IMR-90 (cell line): ENCODE data around the gene ADARB2. TPM values are rescaled to one million over a fixed set of nuclear protein-coding genes. Genes with fewer than 3 reads are reported as not detected.

Source experiments
- ATAC-seq: fragments of 200-7000 bp; cut with Tn5 transposase; 2 replicates; pipeline ENCODE4 v1.9.1; 2020; ENCODE audit warnings: low read depth, mild to moderate bottlenecking, moderate library complexity
- BruUV-seq: library from RNA; stranded (reverse); fragments of 400-500 nt; replicated peaks from 2 replicates; lab custom pipeline; 2021; lab: Mats Ljungman, UMichigan
- CTCF ChIA-PET: fragments of 300-600 bp; formaldehyde crosslinking; extraction: SDS; loops from one replicate; lab custom pipeline; 2021; ENCODE audit warnings: antibody characterized with exemption; lab: Yijun Ruan, JAX
- POLR2A ChIA-PET: fragments of 300-600 bp; sonication (Branson Sonifier 250); formaldehyde crosslinking; loops from one replicate; lab custom pipeline; 2022; ENCODE audit warnings: antibody characterized with exemption; ENCODE audit not compliant: unreplicated experiment; lab: Charles Lee
- DNase-seq: peaks from one replicate; pipeline ENCODE4 v3.0.0; 2013
- H2AFZ ChIP-seq: replicated peaks from 2 replicates; pipeline ENCODE3; 2013; ENCODE audit warnings: low read length, mild to moderate bottlenecking; ENCODE audit not compliant: poor library complexity
- H2AK5ac ChIP-seq: 2 replicates; pipeline ENCODE4 v1.6.1; 2013; ENCODE audit warnings: low read depth, low read length, inconsistent platforms
- H2AK9ac ChIP-seq: replicated peaks from 2 replicates; pipeline ENCODE3; 2013; ENCODE audit warnings: mild to moderate bottlenecking, low read depth, low read length, moderate library complexity; ENCODE audit not compliant: poor library complexity
- H2BK120ac ChIP-seq: 2 replicates; pipeline ENCODE4 v1.6.1; 2013; ENCODE audit warnings: low read depth, low read length, inconsistent platforms
- H2BK15ac ChIP-seq: 3 replicates; pipeline ENCODE4 v1.6.1; 2013; ENCODE audit warnings: low read depth, low read length, inconsistent platforms
- H2BK20ac ChIP-seq: 2 replicates; pipeline ENCODE4 v1.6.1; 2013; ENCODE audit warnings: low read depth, mild to moderate bottlenecking, inconsistent platforms, low read length, moderate library complexity
- H2BK5ac ChIP-seq: 2 replicates; pipeline ENCODE4 v1.6.1; 2013; ENCODE audit warnings: mild to moderate bottlenecking, low read depth, low read length, inconsistent platforms; ENCODE audit not compliant: poor library complexity, severe bottlenecking
- H3K14ac ChIP-seq: replicated peaks from 2 replicates; pipeline ENCODE4 v1.6.1; 2013; ENCODE audit warnings: low read depth, low read length, inconsistent platforms
- H3K18ac ChIP-seq: 2 replicates; pipeline ENCODE4 v1.6.1; 2013; ENCODE audit warnings: low read depth, low read length, control low read depth
- H3K23ac ChIP-seq: 2 replicates; pipeline ENCODE4 v1.6.1; 2013; ENCODE audit warnings: low read depth, low read length, inconsistent platforms
- H3K27ac ChIP-seq: 2 replicates; pipeline ENCODE4 v1.5.1; 2013; ENCODE audit warnings: mild to moderate bottlenecking, control low read depth, low read length; ENCODE audit not compliant: insufficient read depth
- H3K27me3 ChIP-seq: 2 replicates; pipeline ENCODE4 v1.6.1; 2013; ENCODE audit warnings: low read length; ENCODE audit not compliant: control insufficient read depth, insufficient read depth
- H3K36me3 ChIP-seq: 2 replicates; pipeline ENCODE4 v1.6.1; 2013; ENCODE audit warnings: low read length, mixed read lengths; ENCODE audit not compliant: control insufficient read depth, insufficient read depth
- H3K4ac ChIP-seq: 2 replicates; pipeline ENCODE4 v1.6.1; 2013; ENCODE audit warnings: low read depth, low read length, inconsistent platforms
- H3K4me1 ChIP-seq: 2 replicates; pipeline ENCODE4 v1.6.1; 2013; ENCODE audit warnings: low read length, mixed read lengths; ENCODE audit not compliant: control insufficient read depth, insufficient read depth
- H3K4me2 ChIP-seq: 2 replicates; pipeline ENCODE4 v1.6.1; 2013; ENCODE audit warnings: low read depth, mild to moderate bottlenecking, control low read depth, low read length, moderate library complexity
- H3K4me3 ChIP-seq: 2 replicates; pipeline ENCODE4 v1.5.1; 2013; ENCODE audit warnings: low read depth, mild to moderate bottlenecking, control low read depth, low read length, moderate library complexity; ENCODE audit not compliant: insufficient read depth
- H3K56ac ChIP-seq: 2 replicates; pipeline ENCODE4 v1.6.1; 2013; ENCODE audit warnings: low read length, inconsistent platforms; ENCODE audit not compliant: insufficient read depth; ENCODE audit errors: extremely low read depth
- H3K79me1 ChIP-seq, 2 experiments: 2 replicates each; pipeline ENCODE4 v1.6.1; 2013; ENCODE audit warnings: low read length in 2 of 2, inconsistent platforms in 1 of 2, low read depth in 1 of 2
- H3K9ac ChIP-seq: 2 replicates; pipeline ENCODE4 v1.6.1; 2013; ENCODE audit warnings: low read depth, low read length, control low read depth
- H3K9me1 ChIP-seq: 2 replicates; pipeline ENCODE4 v1.6.1; 2013; ENCODE audit warnings: low read length, inconsistent platforms; ENCODE audit not compliant: insufficient read depth
- H3K9me3 ChIP-seq: 2 replicates; pipeline ENCODE4 v1.6.1; 2013; ENCODE audit warnings: low read length; ENCODE audit not compliant: control insufficient read depth, insufficient read depth
- H4K20me1 ChIP-seq: 2 replicates; pipeline ENCODE4 v1.6.1; 2013; ENCODE audit warnings: low read length, inconsistent platforms; ENCODE audit not compliant: insufficient read depth
- H4K5ac ChIP-seq: 2 replicates; pipeline ENCODE4 v1.6.1; 2013; ENCODE audit warnings: mild to moderate bottlenecking, low read depth, low read length, control low read depth
- H4K8ac ChIP-seq, 2 experiments: 2 replicates each; pipeline ENCODE4 v1.6.1; 2013; ENCODE audit warnings: low read depth in 2 of 2, low read length in 2 of 2, control low read depth in 1 of 2, inconsistent platforms in 1 of 2
- H4K91ac ChIP-seq: 2 replicates; pipeline ENCODE4 v1.6.1; 2013; ENCODE audit warnings: low read depth, low read length, inconsistent platforms; ENCODE audit not compliant: insufficient read depth
- BHLHE40 ChIP-seq: fragments of 150-350 bp; IDR thresholded peaks from 2 replicates; pipeline ENCODE4 v1.6.1; 2016; ENCODE audit warnings: mild to moderate bottlenecking, low read depth, low read length
- CEBPB ChIP-seq: IDR thresholded peaks from 2 replicates; pipeline ENCODE4 v1.6.1; 2012; ENCODE audit warnings: low read depth, low read length, improper control_type of control experiment
- CHD1 ChIP-seq: IDR thresholded peaks from 2 replicates; pipeline ENCODE4 v1.6.1; 2012; ENCODE audit warnings: low read depth, low read length, improper control_type of control experiment
- CTCF ChIP-seq: conservative IDR thresholded peaks from 2 replicates; pipeline ENCODE4 v1.5.1; 2012; ENCODE audit warnings: mild to moderate bottlenecking, low read depth, low read length, improper control_type of control experiment
- ELK1 ChIP-seq: fragments of 150-350 bp; IDR thresholded peaks from 2 replicates; pipeline ENCODE4 v1.6.1; 2016; ENCODE audit warnings: low read depth, mild to moderate bottlenecking, low read length, moderate library complexity, borderline replicate concordance
- FOS ChIP-seq: fragments of 150-350 bp; IDR thresholded peaks from 2 replicates; pipeline ENCODE4 v1.6.1; 2016; ENCODE audit warnings: low read depth, low read length
- MAFK ChIP-seq: IDR thresholded peaks from 2 replicates; pipeline ENCODE4 v1.6.1; 2012; ENCODE audit warnings: low read depth, low read length, improper control_type of control experiment
- MAZ ChIP-seq: IDR thresholded peaks from 2 replicates; pipeline ENCODE4 v1.6.1; 2012; ENCODE audit warnings: low read depth, mild to moderate bottlenecking, low read length, improper control_type of control experiment, moderate library complexity, borderline replicate concordance
- NFE2L2 ChIP-seq: fragments of 150-350 bp; IDR thresholded peaks from 2 replicates; pipeline ENCODE4 v1.6.1; 2016; ENCODE audit warnings: low read depth, mild to moderate bottlenecking, low read length
- POLR2A ChIP-seq: IDR thresholded peaks from 2 replicates; pipeline ENCODE4 v1.6.1; 2012; ENCODE audit warnings: mild to moderate bottlenecking, low read depth, low read length
- RAD21 ChIP-seq: IDR thresholded peaks from 2 replicates; pipeline ENCODE4 v1.6.1; 2012; ENCODE audit warnings: low read length, improper control_type of control experiment
- RCOR1 ChIP-seq: IDR thresholded peaks from 2 replicates; pipeline ENCODE4 v1.6.1; 2012; ENCODE audit warnings: mild to moderate bottlenecking, low read length, improper control_type of control experiment; ENCODE audit not compliant: insufficient replicate concordance
- RFX5 ChIP-seq: IDR thresholded peaks from 2 replicates; pipeline ENCODE4 v1.8.0; 2012; ENCODE audit warnings: low read depth, mild to moderate bottlenecking, low read length, moderate library complexity
- SMC3 ChIP-seq: fragments of 150-350 bp; IDR thresholded peaks from 2 replicates; pipeline ENCODE4 v1.6.1; 2016; ENCODE audit warnings: low read depth, mild to moderate bottlenecking, antibody characterized with exemption, low read length, moderate library complexity
- WGBS, 2 experiments: methylation state at CpG; one replicate each; pipeline versions ENCODE4 v1.1.5 to v1.1.7; 2013; ENCODE audit warnings: missing lambda C conversion rate in 2 of 2; ENCODE audit not compliant: insufficient read length in 1 of 2; ENCODE audit errors: extremely low coverage in 2 of 2; 5-methylcytosine and 5-hydroxymethylcytosine counted together
- dilution Hi-C: fragments of 300-500 bp; cut with HindIII; formaldehyde crosslinking; loops from one replicate; pipeline ENCODE4 v1.14.3; 2018; ENCODE audit warnings: low sequenced_read_pairs; ENCODE audit not compliant: unreplicated experiment
- in situ Hi-C: fragments of 300-500 bp; cut with MboI; formaldehyde crosslinking; loops from 3 replicates; pipeline ENCODE4 v1.14.3; 2019; ENCODE audit warnings: low sequenced_read_pairs, inconsistent platforms, mixed read lengths
- intact Hi-C: fragments of 100-400 bp; cut with micrococcal nuclease; formaldehyde crosslinking; loops from 2 replicates; pipeline ENCODE4 v1.10.0; 2022
- polyA plus RNA-seq, 3 experiments: library from polyadenylated mRNA; depleted of rRNA; stranded (reverse); fragments of >200 nt; gene quantifications; 2 replicates each; pipeline ENCODE4 v1.2.3, GENCODE V29; 2012; ENCODE audit warnings: low replicate concordance in 1 of 3
- total RNA-seq: library from RNA; depleted of rRNA; stranded (reverse); fragments of >200 nt; gene quantifications from 2 replicates; pipeline ENCODE4 v1.2.3, GENCODE V29; 2012

ADARB2 gene
- total and polyA plus RNA-seq, 2 of the 4 experiments (the other 2 are of a cell fraction): not detected

GRCh38 chr10:1545524-1545923 is 191.8 kb downstream of the ADARB2 start:
- dilution Hi-C loops (no loop called here), intact Hi-C loops (no loop called here)

More at GRCh38 chr10:1545524-1545923, 191.8 kb downstream of the ADARB2 start:
- no peak overlapping the region for H2BK5ac ChIP-seq
- H3K9ac ChIP-seq: no peak overlapping the region
- H4K5ac ChIP-seq: no peak overlapping the region
- no peak overlapping the region for H4K8ac ChIP-seq
- CTCF ChIA-PET: interaction anchor here (0.6 kb wide), 1 partner anchor 1464 kb away, joined by 3 read pairs; no protein-coding TSS in a partner anchor
- no peak overlapping the region for H3K56ac ChIP-seq
- no peak overlapping the region for H3K27ac ChIP-seq
- no peak overlapping the region for H2BK20ac ChIP-seq
- H3K14ac ChIP-seq: no peak overlapping the region
- no peaks in the 10 kb centered on the region for H3K27me3 ChIP-seq
- DNase-seq (no peak), ATAC-seq (no peak)
- H3K4me3 ChIP-seq: no peak overlapping the region
- H4K91ac ChIP-seq: no peak overlapping the region
- H3K18ac ChIP-seq: no peak overlapping the region
- H3K36me3 ChIP-seq: no peaks in the 10 kb centered on the region
- no peak overlapping the region for H3K4me2 ChIP-seq
- H2BK15ac ChIP-seq: no peak overlapping the region
- H3K9me3 ChIP-seq: peaks cover 48% of the 10 kb centered on the region
- no peaks in the 10 kb centered on the region for H3K4me1 ChIP-seq
- 40% methylated on average over 4 of the region's 7 CpGs; no CpG with 5 or more reads in 1 of the 2 experiments for WGBS, 2 experiments
- no peak overlapping the region for H2AK5ac ChIP-seq
- POLR2A ChIA-PET: no interaction called here
- BruUV-seq: no TSS peak
- no peak overlapping the region for H3K23ac ChIP-seq
- H2AK9ac ChIP-seq: no peak overlapping the region
- no peaks in the 10 kb centered on the region for H4K20me1 ChIP-seq
- H3K9me1 ChIP-seq: no peaks in the 10 kb centered on the region
- H3K4ac ChIP-seq: no peak overlapping the region
- no peaks in the 10 kb centered on the region for H3K79me1 ChIP-seq
- H2BK120ac ChIP-seq: no peak overlapping the region
- no peak overlapping the region for H2AFZ ChIP-seq
- in situ Hi-C loops: no loop called here
- TF ChIP-seq CTCF: no peak
- no peak for TF ChIP-seq CEBPB
- TF ChIP-seq RFX5: no peak
- TF ChIP-seq POLR2A: no peak
- no peak for TF ChIP-seq MAFK
- no peak for TF ChIP-seq RCOR1
- no peak for TF ChIP-seq ELK1
- no peak for TF ChIP-seq RAD21
- no peak for TF ChIP-seq CHD1
- TF ChIP-seq FOS: no peak
- no peak for TF ChIP-seq NFE2L2
- no peak for TF ChIP-seq SMC3
- TF ChIP-seq BHLHE40: no peak
- no peak for TF ChIP-seq MAZ
